Upper lobe of left lung (tissue), 4 donors: ENCODE data around the gene BRCA2.

Experiments used
- EP300 ChIP-seq, 4 donors: sonication (generic); formaldehyde crosslinking; IDR thresholded peaks; one replicate each; pipeline ENCODE4 v1.5.1; 2017; ENCODE audit warnings: antibody characterized with exemption in 4 of 4, control low read depth in 2 of 4
- POLR2A ChIP-seq, 4 donors: fragments of 450-650 bp; IDR thresholded peaks; one replicate each; pipeline ENCODE4 v1.5.1; 2016 to 2017; ENCODE audit warnings: antibody characterized with exemption in 4 of 4, mild to moderate bottlenecking in 2 of 4
- TF ChIP-seq, protein P1 (sequence below), 6 experiments: fragments of 450-650 bp in 4 of 6; fragments of 200-600 bp in 2 of 6; sonication (generic) in 2 of 6; IDR thresholded peaks; one replicate each; pipeline ENCODE4 v1.5.1; 2016 to 2019; ENCODE audit warnings: antibody characterized with exemption in 6 of 6

DNA sequence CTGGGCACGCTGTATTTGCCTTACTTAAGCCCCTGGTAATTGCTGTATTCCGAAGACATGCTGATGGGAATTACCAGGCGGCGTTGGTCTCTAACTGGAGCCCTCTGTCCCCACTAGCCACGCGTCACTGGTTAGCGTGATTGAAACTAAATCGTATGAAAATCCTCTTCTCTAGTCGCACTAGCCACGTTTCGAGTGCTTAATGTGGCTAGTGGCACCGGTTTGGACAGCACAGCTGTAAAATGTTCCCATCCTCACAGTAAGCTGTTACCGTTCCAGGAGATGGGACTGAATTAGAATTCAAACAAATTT is 676 bp downstream of the BRCA2 start:
- TF ChIP-seq, protein P1, sequence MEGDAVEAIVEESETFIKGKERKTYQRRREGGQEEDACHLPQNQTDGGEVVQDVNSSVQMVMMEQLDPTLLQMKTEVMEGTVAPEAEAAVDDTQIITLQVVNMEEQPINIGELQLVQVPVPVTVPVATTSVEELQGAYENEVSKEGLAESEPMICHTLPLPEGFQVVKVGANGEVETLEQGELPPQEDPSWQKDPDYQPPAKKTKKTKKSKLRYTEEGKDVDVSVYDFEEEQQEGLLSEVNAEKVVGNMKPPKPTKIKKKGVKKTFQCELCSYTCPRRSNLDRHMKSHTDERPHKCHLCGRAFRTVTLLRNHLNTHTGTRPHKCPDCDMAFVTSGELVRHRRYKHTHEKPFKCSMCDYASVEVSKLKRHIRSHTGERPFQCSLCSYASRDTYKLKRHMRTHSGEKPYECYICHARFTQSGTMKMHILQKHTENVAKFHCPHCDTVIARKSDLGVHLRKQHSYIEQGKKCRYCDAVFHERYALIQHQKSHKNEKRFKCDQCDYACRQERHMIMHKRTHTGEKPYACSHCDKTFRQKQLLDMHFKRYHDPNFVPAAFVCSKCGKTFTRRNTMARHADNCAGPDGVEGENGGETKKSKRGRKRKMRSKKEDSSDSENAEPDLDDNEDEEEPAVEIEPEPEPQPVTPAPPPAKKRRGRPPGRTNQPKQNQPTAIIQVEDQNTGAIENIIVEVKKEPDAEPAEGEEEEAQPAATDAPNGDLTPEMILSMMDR (IDR thresholded peaks at IDR 0.05), result no peak
- TF ChIP-seq POLR2A (IDR thresholded peaks at IDR 0.05) (no peak), EP300 (IDR thresholded peaks at IDR 0.05) (no peak)
